ENCODE data around the gene AKIP1.
"Not testable (repeated sequence)": the region's sequence is repeated elsewhere in the genome, so short reads cannot be mapped to it uniquely, and the experiment has no call there.

AKIP1 gene

GRCh38 chr11:8910649-8911026, 351 bp upstream of the AKIP1 start:
- DNase-seq: no peak

DNA sequence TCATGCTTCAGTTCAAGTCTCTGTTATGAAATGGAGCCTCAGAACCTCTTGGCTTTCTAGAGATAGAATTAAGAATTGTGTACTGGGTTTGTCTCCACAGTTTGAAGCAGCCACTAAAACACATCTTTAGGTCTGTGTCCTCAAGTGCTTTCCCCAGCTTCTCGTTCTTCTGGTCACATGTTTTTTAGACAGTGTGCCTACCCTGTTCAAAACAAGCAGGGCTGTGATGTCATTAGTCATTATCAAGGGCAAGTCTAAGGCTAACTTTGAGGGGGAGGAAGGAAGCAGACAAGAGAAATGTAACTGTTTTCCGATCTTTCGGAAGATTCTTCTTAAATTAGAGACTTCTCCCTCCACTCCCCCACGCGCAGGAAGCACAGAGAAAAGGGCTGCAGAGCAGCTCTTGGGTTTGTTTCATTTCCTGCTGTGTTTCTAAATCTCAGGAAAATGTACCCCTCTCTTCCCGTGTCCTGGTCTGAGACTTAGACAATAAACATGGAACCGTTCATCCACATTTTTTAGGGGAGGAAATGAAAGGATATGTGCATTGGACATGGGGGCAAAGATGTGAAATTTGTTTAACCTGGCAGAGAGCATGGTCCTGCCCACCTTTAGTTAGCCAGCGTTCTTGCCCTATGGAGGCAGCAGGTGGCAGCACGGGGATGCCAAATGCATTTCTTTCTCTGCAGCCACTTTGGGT, 3.1 kb downstream of the AKIP1 start:
- in situ Hi-C loops (cut with HindIII; ENCODE audit: low pct_ligation_motif_present, low pct_unique_long_range_greater_than_20kb, low sequenced_read_pairs): no loop called here
- peak; percentile 37 for DNase-seq

More at GRCh38 chr11:8910649-8911026, 351 bp upstream of the AKIP1 start:
- in situ Hi-C loops (cut with HindIII; ENCODE audit: low pct_ligation_motif_present, low pct_unique_long_range_greater_than_20kb, low sequenced_read_pairs): no loop called here

DNA sequence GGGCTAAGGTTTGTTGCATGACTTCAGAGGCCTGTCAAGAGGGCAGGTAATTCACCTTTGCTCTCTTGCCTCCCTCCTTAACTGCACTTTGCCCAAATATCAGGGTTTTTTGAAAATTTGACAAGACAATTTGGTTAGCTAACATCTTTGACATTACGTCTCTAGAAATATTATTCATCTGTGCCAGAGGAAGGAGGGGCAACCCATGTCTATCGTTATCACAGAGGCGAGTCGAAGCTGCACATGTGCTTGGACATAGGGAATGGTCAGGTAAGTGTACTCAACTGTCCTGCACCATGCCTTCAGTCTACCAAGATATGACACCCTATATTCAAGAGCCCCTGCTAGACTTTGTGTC, 3.7 kb downstream of the AKIP1 start:
- in situ Hi-C loops (cut with HindIII; ENCODE audit: low pct_ligation_motif_present, low pct_unique_long_range_greater_than_20kb, low sequenced_read_pairs): no loop called here

GRCh38 chr11:8917157-8917825, 6.3 kb downstream of the AKIP1 start:
- in situ Hi-C loops (cut with HindIII; ENCODE audit: low pct_ligation_motif_present, low pct_unique_long_range_greater_than_20kb, low sequenced_read_pairs): no loop called here
- DNase-seq: peak; percentile 88

More for the DNA sequence above, 3.7 kb downstream of the AKIP1 start:
- DNase-seq: no peak

GRCh38 chr11:8922691-8923090, 11.7 kb downstream of the AKIP1 start:
- in situ Hi-C loops (cut with HindIII; ENCODE audit: low pct_ligation_motif_present, low pct_unique_long_range_greater_than_20kb, low sequenced_read_pairs): no loop called here
- no peak for DNase-seq

DNA sequence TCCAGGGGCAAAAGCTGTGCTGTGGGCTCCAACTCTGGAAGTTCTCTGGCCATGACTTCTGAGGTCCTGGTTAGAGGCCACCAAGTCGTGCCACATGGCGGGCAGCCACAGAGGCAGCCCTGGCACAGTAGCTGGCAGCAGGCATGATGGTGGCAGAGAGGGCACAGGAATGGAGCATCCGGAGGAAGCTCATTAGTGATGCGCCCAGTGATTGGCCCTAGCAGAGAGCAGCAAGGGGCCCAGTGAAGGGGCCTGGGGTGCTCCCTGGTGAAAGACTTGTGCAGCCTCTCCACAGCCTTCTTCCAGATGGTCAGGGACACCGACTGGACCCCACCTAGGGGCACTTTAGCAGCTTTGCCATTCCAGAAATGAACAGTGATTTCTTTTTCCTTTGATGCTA, 14.7 kb downstream of the AKIP1 start:
- in situ Hi-C loops (cut with HindIII; ENCODE audit: low pct_ligation_motif_present, low pct_unique_long_range_greater_than_20kb, low sequenced_read_pairs): no loop called here
- DNase-seq: no peak

- DNase-seq: no peak
- in situ Hi-C loops (cut with HindIII; ENCODE audit: low pct_ligation_motif_present, low pct_unique_long_range_greater_than_20kb, low sequenced_read_pairs): no loop called here
Measured at GRCh38 chr11:8926236-8926635, 15.2 kb downstream of the AKIP1 start.

GRCh38 chr11:8927233-8927632, 16.2 kb downstream of the AKIP1 start:
- DNase-seq: no peak
- in situ Hi-C loops (cut with HindIII; ENCODE audit: low pct_ligation_motif_present, low pct_unique_long_range_greater_than_20kb, low sequenced_read_pairs): no loop called here

GRCh38 chr11:8928205-8928604, 17.2 kb downstream of the AKIP1 start:
- DNase-seq: no peak
- in situ Hi-C loops (cut with HindIII; ENCODE audit: low pct_ligation_motif_present, low pct_unique_long_range_greater_than_20kb, low sequenced_read_pairs): no loop called here

DNA sequence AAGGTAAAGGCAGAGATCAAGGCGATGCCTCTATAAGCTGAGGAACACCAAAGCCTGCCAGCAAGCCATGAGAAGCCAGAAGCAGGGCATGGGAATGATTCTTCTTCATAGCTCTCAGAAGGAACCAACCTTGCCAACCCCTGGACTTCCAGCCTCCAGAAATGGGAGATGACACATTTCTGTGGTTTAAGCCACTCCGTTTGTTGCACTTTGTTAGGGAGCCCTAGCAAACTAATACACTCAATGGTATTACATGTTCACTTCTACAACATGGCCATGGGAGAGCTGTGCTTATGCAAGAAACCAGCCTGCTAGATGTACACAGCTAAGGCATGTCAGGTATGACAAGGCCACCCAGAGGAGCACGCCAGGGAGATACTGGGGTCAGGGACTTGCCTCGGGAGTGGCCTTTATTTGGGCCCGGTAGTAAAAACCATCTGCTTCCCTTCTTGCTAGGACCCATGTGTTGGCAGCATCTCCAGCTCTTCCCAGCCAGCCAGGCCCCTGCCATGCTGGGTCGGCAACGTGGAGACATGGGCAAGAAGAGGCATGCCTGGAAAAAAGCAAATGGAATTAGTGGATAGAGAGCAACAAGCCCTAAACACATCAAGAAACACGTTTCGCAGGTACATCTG, 18.1 kb downstream of the AKIP1 start:
- in situ Hi-C loops (cut with HindIII; ENCODE audit: low pct_ligation_motif_present, low pct_unique_long_range_greater_than_20kb, low sequenced_read_pairs): no loop called here
- DNase-seq: no peak

DNA sequence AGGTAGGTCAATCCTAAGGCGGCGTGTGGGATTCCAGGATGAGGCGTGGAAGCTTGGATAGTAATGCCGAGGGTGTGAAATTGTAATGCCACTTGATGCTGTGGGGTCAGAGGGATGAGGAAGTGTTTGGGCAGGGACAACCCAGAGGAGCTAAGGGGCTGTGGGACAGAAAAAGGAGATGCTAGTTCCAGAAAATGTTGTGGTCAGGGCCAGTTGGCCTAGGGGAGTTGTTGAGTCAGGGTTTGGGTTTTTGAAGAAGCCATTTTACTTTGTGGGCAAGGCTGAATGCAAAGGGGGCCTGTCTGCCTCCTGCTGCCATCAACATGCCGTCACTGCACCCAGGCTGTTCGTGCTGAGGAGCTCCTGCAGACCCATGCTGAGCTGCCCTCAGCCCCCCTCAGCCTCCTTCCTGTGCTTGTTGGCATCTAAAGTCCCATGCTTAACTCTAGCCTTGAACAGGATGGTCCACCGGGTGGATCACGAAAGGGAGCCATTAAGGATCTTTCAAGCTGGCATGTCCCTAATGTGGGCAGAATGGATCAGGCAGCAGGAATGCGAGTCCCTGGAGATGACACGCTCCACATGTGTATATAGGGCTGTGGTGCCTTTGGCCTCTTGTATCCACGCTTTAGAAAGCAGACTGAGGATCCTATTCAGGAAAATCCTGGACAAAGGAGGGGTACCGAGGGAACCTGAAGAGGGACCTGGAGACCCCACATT, 19.6 kb downstream of the AKIP1 start:
- in situ Hi-C loops (cut with HindIII; ENCODE audit: low pct_ligation_motif_present, low pct_unique_long_range_greater_than_20kb, low sequenced_read_pairs): no loop called here
- no peak for DNase-seq

- DNase-seq: no peak
- in situ Hi-C loops (cut with HindIII; ENCODE audit: low pct_ligation_motif_present, low pct_unique_long_range_greater_than_20kb, low sequenced_read_pairs): no loop called here
Measured at GRCh38 chr11:8932564-8933180, 21.7 kb downstream of the AKIP1 start, which contains the start of gene C11orf16. C11orf16 (minus strand) TSS chr11:8932947; CDS start chr11:8932308, 639 bp downstream.

GRCh38 chr11:8933931-8934330, 22.9 kb downstream of the AKIP1 start:
- no peak for DNase-seq
- in situ Hi-C loops (cut with HindIII; ENCODE audit: low pct_ligation_motif_present, low pct_unique_long_range_greater_than_20kb, low sequenced_read_pairs): no loop called here

- in situ Hi-C loops (cut with HindIII; ENCODE audit: low pct_ligation_motif_present, low pct_unique_long_range_greater_than_20kb, low sequenced_read_pairs): no loop called here
- peak; percentile 43 for DNase-seq
Measured at GRCh38 chr11:8934742-8935488, 23.9 kb downstream of the AKIP1 start.

- in situ Hi-C loops (cut with HindIII; ENCODE audit: low pct_ligation_motif_present, low pct_unique_long_range_greater_than_20kb, low sequenced_read_pairs); DNase-seq: not testable (repeated sequence)
Measured at GRCh38 chr11:8935789-8936188, 24.8 kb downstream of the AKIP1 start.

DNA sequence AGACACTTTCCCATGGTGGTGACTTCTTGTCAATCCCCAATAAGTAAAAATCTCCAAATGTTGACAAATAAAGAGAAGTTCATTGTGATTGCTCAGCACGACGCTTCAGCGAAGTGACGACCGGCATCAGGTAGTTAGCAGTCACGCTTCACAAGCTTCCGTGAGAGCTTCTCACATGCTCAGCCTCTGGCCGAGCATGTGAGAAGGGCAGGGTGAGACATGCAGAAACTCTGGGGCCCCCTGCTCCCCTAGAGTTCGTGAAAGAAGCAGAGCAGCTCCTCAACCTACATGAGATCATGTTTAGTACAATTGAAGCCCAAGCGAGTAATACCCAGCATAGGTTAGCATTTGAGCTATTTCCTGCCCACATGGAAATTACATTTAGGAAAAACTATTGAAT, 26.2 kb downstream of the AKIP1 start:
- in situ Hi-C loops (cut with HindIII; ENCODE audit: low pct_ligation_motif_present, low pct_unique_long_range_greater_than_20kb, low sequenced_read_pairs): no loop called here
- DNase-seq: no peak

GRCh38 chr11:8937659-8938058, 26.7 kb downstream of the AKIP1 start:
- no peak for DNase-seq
- in situ Hi-C loops (cut with HindIII; ENCODE audit: low pct_ligation_motif_present, low pct_unique_long_range_greater_than_20kb, low sequenced_read_pairs): no loop called here

Data from ACHN (cell line).